NCI-H1694 (cell line): ENCODE measurements around the gene GTPBP1.

Source experiments
- DNase-seq: peaks from one replicate; lab custom pipeline; 2025; lab: John Stamatoyannopoulos, UW

Gene GTPBP1

DNA sequence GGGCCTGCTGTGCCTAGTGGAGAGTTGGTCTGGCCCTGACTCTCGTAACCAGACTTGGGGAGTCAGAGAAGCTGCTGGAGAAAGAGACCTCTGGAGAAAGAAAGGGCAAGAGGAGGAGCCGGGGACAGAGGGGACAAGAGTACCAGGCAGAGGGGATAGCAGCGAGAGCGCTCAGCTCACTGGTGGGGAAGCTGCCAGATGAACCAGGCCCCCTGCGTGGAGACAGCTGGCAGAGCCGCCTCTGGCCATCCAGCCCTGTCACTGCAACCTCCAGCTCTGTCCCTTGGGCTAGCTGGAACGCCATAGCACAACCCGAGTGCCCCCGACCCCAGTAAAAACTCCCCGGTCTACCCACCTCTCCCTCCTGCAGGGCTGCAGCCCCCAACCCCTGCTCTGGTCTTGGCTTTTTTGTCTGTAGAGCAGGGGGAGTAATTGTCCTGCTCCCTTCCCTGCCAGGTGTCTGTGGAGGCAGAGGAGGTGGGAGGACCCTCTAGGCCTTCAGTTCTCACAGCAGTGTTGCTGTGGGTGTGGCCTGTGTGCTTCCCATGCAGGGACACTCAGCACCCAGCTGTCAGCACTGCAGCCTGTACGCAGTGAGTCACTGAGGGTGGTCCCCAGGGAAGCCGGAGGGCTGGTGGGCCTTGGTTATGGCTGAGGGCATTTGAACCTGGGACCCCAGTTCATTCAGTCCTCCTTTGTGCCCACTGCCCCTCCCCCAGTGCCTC, 54.9 kb downstream of the GTPBP1 start:
- peak; percentile 81 for DNase-seq

- no peak for DNase-seq
Observed at GRCh38 chr22:38761202-38762162, 55.7 kb downstream of the GTPBP1 start.

- DNase-seq, result no peak
Observed at GRCh38 chr22:38762551-38762983, 56.8 kb downstream of the GTPBP1 start.

GRCh38 chr22:38766076-38766777, 60.5 kb downstream of the GTPBP1 start:
- peak; percentile 58 for DNase-seq

- DNase-seq, result no peak
Observed at GRCh38 chr22:38767313-38767712, 61.6 kb downstream of the GTPBP1 start.

DNA sequence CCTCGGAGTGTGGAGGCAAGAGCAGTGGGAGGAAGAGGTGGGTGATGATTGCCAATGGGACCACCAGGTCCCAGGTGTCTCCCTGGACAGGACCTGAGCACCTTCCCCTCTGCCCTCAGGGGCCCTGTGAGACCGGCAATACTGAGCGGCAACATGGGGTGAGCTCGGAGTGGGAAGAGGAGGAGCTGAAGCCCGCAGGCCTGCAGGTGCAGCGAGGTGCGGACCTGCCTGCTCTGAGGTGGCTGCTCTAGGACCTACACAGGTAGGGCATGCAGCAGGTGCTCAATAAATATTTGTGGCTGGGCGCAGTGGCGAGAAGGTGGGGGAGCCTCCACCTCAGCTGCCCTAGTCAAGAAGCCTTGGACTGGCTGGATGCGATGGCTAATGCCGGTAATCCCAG, 62.3 kb downstream of the GTPBP1 start:
- no peak for DNase-seq

DNA sequence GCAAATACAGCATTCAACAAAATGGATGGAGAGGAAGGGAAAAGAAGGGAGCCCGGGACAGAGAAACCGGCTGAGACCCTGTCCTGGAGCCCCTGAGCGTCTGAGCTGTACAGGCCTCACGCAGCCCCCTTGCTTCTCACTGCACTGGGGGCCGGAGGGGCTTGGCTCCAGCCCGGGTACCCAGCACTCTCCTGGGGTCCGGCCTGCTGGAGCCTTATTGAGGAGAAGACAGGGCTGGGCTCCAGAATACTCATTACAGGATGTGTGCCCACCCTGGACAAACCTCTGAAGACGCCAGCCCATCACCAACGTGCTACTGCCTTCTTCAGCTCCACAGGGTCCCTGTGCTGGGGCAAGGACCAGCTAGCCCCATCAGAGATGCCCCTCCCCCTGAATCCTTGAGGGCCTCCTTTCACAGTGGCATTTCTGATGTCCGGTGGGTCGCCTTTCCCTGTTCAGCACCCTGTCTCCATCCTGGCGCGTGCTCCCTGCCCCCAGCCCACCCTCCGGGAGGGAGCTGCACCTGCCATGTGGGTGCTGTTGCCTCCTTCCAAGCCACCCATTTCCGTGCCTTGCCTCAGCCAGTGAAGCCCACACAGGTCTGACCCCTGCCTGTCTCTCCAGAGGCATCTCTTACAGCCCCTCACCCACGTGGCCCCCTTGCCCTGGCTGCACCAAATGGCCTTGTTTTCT, 64.7 kb downstream of the GTPBP1 start:
- DNase-seq, result no peak

GRCh38 chr22:38772623-38772873, 66.8 kb downstream of the GTPBP1 start:
- no peak for DNase-seq

DNA sequence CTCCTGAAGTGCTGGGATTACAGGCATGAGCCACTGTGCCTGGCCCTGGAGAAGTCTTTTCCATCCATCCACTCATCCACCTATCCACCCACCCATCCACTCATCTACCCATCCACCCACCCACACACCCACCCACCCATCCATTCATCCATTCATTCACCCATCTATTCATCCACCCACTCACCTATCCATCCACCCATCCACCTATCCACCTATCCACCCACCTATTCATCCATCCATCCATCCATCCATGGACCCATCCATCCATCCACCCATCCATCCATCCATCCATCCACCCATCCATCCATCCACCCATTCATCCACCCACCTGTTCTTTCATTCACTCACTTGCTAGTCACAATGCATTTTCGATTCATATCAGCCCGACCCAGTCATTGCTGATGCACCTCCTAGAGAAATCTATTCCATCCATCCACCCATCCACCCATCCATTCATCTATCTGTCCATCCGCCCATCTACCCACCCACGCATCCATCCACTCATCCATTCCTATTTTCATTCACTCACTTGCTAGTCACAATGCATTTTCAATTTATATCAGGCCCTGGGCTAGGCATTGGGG, 67.7 kb downstream of the GTPBP1 start:
- DNase-seq, result no peak

GRCh38 chr22:38774496-38775166, 68.9 kb downstream of the GTPBP1 start:
- no peak for DNase-seq

GRCh38 chr22:38775656-38776055, 69.9 kb downstream of the GTPBP1 start:
- DNase-seq, result no peak

- no peak for DNase-seq
Observed at GRCh38 chr22:38776086-38776485, 70.3 kb downstream of the GTPBP1 start.

DNA sequence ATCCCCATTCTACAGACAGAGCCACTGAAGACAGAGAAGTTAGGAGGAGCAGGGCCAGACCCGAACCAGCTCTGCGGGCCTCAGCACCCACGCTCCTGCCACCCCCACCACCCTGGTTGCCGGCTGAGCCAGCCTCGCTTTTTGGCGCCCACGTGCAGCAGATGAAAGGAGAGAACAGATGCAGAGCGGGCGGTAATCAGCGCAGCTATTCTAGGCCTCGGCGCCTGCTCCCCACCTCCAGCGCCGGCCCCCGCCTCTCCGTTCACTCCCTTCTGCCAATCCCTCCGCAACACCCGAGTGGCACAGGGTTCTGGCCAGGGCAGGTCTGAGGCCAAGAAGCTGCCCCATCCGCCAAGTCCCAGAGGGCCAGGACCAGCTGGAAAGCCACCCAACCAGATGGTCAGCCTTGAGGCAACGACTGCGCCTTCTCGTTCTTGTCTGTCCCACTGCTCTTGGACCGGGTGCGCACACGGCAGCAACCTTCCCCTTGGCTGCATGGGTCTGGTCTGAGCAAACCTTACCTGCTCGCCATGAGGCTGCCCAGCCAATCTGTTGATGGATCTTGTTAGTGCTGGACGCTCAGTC, 71.4 kb downstream of the GTPBP1 start:
- no peak for DNase-seq

GRCh38 chr22:38781033-38781432, 75.3 kb downstream of the GTPBP1 start:
- no peak for DNase-seq

DNA sequence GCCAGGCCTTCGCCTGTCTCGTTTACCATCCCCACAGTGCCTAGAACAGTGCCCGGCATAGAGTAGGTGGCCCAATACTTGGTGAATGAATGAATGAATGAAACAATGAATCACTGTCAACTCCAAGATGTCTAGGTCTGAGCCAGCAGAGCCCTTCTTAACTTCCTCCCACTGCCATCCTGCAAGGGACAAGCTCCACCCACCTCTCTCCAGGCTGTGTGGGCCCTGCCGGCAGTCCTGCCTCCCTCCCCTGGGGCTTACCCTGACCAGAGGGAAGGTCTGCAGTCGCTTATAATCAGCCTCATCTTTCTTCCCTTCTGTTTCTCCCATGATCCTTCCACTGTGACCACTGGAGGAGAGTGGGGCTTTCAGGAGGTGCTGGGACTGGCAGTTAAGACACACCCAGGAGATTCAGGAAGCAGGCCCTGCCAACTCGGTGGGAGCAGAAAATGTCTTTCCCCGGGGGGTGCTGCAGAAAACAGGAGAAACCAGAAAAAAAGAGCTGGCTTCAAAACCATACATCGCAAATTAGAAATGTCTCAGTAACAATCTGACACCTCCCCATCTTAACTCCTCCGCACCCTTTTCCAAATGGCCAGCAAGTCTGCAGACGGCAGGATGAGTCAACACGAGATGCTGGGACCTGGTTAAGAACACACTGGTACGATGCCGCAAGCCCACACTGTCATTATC, 76.8 kb downstream of the GTPBP1 start:
- no peak for DNase-seq
